DMS53 (cell line): ENCODE data around the gene CCNL2.
"Not testable (repeated sequence)": the region's sequence is repeated elsewhere in the genome, so short reads cannot be mapped to it uniquely, and the experiment has no call there.

ENCODE experiments used
- DNase-seq: peaks from one replicate; lab custom pipeline; 2025; lab: John Stamatoyannopoulos, UW

The CCNL2 gene

DNA sequence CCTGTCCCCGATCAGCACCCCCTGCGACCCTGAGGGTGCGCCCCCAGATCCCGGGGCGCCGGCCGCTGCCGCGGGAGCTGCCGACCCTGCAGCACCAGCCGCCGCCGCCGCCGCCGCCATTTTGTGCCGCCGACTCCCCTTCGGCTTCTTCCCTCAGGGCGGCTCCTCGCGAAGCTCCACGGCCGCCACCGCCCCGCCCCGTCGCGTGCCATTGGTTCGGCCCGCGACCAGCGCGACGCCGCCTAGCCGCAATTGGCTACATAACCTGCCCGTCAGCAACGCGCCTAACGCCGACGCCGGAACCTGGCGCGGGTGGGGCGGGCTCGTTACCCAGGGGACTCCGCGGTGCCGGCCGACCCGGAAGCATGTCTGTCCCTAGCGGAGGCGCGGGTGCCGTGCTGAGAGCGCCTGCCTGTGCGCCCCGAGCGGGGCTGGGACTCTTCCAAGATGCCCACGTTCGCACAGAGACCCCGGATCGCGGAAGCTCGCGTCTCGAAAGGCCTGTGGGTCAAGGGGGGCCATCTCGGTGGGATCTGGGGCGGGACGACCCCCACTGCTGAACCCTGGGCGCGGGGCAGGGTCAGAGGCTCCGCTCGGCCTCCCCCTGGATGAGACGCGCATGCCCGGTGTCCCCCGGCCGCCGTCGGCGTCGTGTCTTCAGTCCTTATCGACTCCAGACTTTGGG lies at the start of gene CCNL2:
Gene CCNL2 (minus strand): TSS at position 149 of the 685 bp plus-strand sequence. CDS start 29 bp downstream, at position 120.
- DNase-seq = peak; percentile 99

DNA sequence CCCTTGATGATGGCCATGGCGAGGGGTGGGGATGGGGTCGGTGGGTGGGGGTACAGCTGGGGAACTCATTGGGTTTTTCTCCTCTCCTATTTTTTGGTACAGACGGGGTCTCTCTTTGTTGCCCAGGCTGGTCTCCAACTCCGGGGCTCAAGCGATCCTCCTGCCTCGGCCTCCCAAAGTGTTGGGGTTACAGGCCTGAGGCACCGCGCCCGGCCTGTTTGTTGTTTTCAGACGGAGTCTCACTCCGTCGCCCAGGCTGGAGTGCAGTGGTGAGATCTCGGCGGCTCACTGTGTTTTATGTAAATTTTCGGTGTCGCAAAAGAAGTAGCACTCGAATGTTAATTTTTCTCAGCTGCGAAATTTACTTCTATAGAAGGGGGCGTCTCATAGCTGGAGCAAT lies 47.5 kb upstream of the CCNL2 start:
- not testable (repeated sequence) for DNase-seq

DNA sequence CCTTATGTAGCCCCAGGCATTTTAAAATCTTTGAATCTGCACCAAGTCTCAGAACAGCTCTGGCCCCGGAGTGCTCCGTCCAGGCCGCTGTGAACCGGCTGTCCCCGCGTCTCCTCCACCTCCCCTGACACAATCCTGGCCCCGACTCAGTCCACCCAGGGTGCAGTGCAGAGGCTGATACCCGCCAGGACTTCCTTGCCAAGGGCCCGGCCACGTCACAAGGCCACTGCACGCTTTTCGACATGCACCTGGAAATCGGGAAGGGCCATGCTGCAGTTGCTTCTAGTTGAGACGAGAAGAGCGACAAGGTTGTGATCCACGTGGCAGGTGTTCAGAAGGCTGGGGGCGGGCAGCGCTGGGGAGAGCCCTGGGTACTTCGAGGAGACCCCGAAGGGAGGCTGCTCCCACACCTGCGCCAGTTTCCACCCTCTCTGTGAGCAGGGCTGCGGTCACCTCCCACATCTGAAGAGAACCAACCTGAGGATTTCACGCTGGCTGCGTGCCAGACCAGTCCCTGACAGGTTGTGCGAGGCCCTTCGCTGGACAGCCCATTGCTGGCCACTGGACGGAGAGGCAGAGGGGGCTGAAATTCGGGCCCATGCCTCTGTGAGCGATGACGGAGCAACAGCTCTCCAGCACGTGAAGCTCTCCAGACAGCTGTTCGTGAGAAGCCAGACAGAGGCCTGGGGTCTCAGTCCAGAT lies 43.1 kb upstream of the CCNL2 start:
- no peak for DNase-seq

DNA sequence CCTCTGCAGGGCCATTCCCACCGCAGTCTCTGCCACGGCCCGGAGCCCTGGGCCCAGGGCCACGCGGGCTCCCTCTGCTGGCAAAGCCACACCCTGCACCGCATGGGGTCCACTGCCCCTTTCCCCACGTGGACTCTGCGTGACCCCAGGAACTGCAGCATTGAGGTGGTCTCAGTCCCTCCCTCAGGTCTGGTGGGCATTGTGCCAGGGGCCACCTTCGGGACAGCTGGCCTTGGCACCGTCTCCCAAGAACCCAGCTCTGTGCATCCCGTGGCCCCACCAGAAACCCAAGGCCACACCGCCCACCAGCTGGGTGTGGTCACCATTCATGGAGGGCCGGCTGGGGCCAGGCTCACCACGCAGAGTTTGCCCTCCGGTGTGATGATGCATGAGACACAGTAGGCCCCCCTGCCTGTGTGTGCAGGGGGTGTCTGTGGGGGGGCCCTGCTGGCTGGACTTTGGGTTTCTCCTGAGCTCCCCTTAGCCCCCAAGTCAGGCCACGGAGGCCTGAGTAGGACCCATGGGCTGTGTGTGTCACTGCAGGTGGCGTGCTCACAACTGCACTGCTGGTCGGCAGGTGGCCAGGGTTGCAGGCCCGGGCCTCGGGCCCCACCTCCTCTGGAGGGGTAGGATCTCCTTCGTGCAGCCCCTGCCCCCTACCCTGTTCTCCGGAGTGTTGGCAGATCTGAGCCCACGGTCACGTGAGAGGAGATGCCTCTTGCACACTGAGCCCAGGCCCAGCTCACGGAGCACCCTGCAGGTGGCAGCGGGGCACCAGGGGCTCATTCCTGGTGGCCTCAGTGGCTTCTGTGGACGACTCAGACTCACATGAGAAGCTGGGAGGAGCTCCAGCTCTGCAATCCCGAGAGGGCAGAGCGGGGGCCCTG lies 42.1 kb upstream of the CCNL2 start:
- DNase-seq = peak; percentile 72

DNA sequence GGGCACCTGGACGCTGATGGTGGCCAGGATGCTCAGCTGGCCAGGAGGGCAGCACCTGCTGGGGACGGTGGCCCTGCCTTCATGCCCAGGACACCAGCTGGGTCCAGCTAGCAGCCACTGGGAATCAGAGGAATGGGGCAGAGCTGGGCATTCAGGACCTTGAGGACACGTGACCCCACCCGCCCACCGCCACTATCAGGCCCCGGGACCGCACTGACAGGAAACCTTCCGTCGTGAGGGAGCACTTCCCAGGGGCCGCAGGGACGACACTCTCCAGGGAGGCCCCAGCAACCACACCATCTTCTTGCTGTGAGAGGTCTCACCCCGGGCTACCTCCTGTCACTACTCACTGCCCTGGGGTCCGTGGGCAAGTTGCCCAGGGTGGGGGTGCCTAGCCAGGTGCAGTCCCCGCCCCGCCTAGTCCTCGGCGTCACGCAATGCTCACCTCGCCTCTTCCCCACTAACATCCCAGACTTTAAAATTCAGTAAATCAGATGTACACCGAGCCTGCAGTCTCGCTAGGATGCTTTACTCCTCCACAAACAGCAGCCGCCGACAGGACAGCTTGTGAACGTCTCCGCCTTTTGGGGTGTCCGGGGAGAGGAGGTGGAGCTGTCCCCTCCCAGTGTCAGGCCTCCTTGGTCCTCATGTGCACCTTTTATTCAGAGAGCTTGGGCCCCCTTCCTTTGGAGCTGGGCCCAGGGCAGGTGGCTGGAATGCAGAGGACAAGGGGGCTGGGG lies 41.3 kb upstream of the CCNL2 start:
- no peak for DNase-seq

DNA sequence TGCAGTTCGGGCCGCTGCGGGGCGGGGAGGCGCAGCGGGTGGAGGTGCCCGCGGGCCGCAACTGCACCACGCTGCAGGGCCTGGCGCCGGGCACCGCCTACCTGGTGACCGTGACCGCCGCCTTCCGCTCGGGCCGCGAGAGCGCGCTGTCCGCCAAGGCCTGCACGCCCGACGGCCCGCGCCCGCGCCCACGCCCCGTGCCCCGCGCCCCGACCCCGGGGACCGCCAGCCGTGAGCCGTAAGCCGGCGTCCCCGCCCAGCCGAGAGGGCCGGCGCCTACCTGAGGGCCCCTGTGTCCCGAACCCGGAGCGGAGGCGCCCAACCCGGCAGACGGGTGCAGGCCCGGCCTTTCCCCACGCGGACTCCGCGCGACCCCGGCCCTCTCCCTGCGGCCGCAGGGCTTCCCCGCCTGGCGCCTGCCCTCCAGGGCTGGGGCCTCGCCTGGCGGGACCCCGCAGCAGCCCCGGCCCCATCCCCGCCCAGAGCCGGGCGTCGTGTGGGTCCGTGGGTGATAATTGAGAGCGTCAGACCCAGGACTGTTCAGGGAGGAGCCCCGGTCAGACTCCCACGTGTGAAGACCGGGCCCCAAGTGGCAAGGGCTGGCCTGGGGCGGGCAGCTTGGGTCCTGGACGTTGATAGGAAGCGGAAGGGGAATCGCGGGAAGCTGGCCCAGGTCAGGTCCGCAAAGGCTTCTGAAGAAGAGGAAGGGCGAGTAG lies 40.6 kb upstream of the CCNL2 start:
- DNase-seq = no peak

DNA sequence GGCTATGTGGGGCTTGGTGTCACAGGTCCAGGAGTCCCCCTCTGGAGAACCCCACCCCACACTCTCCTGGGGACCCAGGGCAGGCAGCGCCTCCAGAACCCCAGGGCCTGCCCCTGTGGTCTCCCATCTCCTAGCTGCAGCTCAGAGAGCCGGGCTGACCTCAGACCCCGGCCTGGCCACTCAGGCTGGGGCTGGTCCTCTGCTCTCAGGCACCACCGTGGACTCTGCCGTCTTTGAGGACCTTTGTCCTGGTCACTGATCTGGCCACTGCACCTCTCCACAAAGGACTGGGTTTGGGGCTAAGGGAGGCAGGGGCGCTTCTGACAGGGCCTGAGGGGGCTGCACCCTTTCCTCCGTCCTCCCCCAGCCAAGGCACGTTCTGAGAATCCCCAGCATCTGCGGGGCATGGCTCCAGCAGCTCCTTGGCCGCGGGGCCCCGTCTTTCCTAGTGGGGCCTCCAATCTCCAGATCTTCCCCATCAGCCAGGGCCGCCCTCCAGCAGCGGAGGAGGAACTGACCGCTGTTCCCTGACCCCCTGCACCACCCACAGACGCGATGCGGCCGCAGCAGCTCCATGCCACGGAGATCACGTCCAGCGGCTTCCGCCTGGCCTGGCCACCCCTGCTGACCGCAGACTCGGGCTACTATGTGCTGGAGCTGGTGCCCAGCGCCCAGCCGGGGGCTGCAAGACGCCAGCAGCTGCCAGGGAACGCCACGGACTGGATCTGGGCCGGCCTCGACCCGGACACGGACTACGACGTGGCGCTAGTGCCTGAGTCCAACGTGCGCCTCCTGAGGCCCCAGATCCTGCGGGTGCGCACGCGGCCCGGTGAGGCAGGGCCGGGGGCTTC lies 39.6 kb upstream of the CCNL2 start:
- no peak for DNase-seq

DNA sequence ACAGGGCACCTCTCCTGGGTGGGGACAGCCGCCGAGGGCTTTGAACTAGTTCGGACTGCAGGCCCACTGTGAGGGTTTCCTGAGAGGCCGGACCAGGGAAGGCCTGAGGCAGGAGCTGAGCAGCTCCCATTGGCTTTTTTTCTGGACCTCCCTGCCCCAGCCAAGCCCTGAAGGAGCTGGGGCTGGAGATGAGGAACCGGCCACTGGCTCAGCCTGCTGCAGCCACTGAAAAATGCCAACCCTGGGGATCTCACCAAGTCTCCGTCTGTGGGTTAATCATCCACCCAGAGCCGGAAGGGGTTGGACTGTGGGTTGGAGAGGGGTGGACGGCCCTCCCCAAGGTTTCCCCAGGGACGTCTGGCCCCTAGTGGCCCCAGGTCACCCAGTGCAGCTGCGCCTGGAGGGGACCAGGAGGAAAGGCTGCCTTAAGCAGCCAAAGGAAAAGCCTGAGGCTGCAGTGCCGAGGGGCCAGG lies 38.8 kb upstream of the CCNL2 start:
- DNase-seq = peak; percentile 96

DNA sequence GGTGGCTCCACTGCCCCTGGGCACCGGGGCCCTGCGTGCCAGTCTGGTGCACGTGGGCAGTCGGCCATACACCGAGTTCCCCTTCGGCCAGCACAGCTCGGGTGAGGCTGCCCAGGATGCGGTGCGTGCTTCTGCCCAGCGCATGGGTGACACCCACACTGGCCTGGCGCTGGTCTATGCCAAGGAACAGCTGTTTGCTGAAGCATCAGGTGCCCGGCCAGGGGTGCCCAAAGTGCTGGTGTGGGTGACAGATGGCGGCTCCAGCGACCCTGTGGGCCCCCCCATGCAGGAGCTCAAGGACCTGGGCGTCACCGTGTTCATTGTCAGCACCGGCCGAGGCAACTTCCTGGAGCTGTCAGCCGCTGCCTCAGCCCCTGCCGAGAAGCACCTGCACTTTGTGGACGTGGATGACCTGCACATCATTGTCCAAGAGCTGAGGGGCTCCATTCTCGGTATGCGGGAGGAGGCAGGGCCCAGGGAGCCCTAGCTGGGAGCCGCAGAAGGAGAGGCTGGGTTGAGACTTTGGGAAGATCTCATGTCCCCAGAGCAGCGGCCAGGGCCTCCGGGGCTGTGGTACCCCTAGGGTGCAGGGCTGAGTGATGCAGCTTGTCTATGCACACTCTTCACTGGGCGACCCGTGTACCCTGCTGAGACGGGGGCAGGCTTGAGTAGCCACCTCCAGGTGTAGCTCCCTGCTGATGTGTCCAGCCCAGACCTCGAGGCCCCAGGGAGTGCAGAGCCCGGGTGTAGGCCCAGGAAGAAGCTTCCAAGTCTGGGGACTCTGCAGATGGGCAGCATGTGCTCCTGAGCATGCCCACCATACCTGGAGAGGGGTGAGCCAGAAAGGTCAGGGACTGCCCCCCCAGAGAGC lies 38.1 kb upstream of the CCNL2 start:
- no peak for DNase-seq

DNA sequence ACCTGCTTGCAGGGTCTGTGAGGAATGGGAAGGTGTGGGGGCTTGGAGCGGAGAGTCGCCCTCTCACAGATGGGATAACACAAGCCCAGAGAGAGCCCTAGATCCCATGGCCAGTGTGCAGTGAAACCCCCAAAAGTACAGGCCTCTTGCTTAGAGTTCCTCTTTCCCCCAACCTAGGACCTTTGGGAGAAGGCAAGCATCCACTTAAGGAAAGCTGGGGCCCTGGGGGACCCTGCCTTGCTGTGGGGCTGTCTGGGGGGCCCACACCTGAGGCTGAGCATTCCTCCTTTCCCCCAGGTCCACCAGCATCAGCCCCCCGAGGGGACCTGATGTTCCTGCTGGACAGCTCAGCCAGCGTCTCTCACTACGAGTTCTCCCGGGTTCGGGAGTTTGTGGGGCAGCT lies 37.5 kb upstream of the CCNL2 start:
- DNase-seq = no peak

DNA sequence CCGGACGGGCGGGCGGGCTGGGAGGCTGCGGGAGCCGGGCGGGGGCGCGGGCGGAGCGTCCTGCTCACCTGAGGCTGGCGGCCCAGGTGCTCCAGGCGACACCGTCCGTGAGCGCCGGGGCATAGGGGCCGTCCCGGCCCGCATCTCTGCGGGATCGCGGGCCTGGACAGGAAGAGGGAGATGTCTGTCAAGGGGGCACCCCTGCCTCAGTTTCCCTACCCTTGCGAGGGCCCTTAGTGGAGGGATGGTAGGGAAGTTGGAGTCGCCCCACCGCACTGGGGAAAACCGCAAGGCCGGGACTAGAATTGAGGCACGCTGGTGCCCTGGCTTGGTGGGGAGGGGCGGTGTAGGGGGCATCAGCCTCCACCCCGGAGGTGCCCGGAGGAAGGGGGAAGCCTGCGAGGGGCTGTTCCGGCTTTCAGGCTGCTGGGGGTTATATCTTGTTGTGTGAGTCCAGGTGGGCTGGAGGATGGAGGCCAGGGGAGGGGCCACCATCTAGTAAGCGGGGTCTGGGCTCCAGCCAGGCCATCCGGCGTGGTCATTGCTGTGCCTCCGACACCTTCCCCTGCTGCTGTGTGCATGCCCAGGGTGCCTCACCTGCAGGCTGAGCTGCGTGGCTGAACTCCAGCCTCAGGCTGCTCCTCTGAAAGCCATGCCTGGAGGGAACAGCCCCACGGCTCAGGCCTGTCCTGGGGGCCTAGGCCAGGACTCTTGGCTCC lies 36.9 kb upstream of the CCNL2 start:
- DNase-seq = peak; percentile 44

DNA sequence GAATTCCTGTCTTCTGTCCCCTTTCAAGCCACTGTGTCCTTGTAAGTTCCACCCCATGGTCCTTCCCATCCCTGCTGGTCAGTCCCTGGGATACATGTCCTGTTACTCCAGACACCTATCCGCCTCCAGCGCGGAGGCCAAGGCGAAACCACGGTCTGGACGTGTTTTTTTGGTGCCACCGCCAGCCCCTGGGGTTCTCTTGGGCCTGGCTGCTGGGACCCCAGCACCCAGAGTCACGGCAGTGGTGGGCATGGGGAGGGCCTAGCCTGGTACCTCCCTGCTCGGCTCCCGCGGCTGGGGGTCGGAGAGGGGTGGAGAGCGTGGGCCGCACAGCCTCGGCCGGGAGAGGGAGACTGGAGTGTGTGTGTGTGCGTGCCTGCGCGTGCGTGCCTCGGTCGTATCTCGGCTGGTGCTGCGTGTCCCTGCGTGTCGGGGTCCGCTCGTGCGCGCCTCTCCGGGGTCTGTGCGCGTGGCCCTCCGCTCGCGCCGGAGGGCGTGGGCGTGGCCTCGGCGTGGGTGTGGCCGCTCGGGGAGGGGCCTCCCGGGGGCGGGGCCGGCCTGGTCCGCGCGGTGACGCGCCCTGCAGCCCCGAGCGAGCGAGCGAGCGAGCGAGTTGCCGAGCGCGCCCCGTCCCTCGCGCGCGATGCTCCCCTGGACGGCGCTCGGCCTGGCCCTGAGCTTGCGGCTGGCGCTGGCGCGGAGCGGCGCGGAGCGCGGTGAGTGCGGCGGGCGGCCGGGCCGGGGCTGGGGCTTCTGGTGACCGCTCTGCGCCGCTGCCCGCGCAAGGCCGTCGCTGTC lies 36.2 kb upstream of the CCNL2 start, which contains the start of gene VWA1:
Gene VWA1 (plus strand): TSS at position 585 of the 798 bp plus-strand sequence. CDS start 59 bp downstream, at position 644.
- peak; percentile 89 for DNase-seq

DNA sequence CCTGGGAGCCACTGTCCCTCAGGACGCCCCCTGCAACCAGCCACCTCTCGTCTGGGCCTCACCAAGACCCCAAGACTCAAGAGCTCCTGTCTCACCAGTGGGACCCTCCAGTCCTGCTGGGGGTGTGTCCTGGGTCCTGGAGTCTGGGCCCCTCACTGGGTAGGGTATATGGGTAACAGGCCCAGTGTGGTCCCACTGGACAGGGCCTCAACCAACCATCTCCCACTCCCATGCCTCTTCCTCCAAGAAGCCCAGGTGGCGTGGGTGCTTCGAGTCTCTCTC lies 35.6 kb upstream of the CCNL2 start:
- DNase-seq = no peak

DNA sequence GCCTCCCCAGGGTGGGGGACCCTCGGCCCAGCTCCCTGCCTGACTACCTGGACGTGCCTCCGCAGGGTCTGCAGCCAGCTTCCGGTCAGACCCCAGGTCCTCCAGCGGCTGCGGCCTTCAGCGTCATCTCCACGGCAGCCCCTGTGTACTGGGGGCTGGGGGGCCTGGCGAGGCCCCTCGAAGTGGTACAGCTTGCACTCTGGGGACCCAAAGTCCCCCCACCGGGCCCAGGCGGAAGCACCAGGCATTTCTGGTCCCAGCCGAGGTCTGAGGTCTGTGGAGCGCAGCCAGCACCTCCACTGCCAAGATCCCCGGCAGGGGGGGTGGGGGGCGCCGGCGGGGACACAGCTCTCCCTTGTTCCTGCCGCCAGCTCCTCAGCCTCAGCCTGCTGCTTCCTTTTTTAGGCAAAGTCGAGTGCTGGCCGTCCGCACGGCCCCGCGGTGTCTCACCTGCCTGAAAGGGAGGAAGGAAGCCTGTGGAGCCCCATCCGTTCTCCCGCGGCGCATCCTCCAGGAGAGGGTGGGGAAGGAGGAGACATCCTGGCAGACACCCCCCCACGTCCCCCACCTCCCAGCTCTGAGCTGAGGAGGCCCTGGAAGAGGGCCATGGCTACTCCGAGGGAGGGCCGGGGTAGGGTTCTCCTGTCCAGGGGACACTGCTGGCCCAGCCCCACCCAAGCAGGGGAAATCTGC lies 35.1 kb upstream of the CCNL2 start:
- peak; percentile 39 for DNase-seq

DNA sequence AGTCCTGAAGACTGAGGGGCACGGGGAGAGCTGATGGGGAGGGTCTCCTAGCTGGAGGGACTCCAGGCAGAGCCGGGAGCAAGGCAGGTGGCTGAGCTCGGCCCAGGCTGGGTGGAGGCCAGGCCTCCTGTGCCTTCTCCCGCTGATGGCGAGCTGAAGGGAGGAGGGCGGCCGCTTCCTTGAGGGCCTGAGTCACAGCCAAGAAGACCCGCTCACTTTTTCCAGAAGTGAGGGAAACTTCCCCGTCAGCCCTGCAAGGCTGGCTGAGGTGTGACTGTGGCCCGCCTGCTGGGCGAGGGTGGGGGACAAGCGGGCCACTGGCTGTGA lies 34.6 kb upstream of the CCNL2 start:
- peak; percentile 75 for DNase-seq

DNA sequence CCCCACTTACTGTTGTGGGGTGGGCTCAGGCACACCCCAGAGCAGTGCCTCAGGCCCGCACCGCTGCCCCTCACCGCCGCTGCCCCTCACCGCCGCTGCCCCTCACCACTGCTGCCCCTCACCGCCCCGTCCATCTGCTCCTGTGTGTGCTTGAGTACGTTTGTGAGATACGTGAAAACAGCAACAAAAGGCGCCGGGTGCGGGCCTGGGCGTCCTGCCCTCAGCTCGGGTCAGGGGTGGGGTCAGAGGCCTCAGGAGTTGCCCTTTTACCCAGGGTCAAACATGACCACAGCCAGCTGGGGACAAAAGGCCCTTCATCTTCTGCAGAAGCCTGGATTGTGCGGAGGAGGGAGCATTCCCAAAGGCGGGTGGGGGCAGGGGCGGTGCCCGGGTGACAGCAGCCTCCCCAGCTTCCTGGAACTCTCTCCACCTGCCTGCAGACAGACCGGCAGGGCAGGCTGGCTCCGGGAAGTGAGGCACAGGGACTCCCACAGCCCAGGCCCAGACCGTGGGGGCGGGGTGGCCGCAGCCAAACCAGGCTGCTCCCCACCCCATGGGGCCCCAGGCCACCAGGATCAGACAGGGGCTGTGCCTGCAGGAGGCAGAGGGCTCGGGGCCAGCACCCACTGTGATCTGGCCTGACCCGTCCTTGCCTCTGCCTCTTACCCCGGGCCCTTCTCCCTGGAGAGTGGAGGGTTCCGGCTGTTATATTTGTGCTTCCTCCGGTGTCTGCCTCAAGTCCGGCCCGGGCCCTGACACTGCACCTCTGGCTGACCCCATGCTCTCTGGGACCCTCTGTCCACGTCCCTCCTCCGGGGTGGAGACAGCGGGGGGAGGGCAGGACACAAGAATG lies 34.0 kb upstream of the CCNL2 start:
- peak; percentile 95 for DNase-seq
